HG03108 (cell line): ENCODE results near the gene OR1A2.
"Not testable (repeated sequence)": the region's sequence is repeated elsewhere in the genome, so short reads cannot be mapped to it uniquely, and the experiment has no call there.

Source experiments
- ATAC-seq: cut with Tn5 transposase; IDR thresholded peaks from one replicate; pipeline ENCODE4 v1.9.1; 2021; ENCODE audit warnings: moderate library complexity; ENCODE audit not compliant: unreplicated experiment

OR1A2 gene, protein sequence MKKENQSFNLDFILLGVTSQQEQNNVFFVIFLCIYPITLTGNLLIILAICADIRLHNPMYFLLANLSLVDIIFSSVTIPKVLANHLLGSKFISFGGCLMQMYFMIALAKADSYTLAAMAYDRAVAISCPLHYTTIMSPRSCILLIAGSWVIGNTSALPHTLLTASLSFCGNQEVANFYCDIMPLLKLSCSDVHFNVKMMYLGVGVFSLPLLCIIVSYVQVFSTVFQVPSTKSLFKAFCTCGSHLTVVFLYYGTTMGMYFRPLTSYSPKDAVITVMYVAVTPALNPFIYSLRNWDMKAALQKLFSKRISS

DNA sequence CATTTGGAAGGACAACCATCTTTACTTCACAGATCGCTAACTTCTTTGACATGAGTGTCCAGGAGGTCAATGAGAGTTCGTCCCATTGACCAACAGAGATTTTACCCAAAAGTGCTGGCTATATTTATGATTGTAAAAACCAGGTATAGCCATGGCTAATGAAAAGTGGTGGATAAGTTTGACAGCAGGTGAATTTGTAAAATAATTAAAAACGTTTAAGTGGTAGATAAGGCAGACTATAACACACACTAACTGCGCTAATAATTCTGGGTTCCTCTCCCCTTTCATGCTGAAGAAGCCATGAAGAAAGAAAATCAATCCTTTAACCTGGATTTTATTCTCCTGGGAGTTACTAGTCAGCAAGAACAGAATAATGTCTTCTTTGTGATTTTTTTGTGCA lies at the start of gene OR1A2:
TSS of gene OR1A2 (plus strand) at position 301 of the 400 bp plus-strand sequence. CDS start at position 301, 0 bp downstream.
- no peak for ATAC-seq

DNA sequence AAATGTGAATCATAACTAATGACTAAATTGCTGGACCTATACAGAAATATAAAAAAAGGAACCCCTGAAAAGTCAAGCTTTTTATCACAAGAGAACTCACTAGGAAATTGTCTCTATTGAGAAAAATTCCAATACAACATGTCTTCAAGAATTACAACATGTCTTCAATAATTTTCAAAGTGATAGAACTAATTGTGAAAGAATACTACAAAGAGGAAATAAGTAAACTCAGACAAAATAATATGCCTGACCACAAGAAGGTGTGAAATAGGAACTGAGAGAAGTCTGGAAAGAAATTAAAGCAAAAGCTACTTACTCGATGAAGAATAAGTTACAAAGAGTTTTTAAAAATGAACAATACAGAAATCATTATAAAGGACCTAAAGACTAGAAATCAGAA lies 40.1 kb upstream of the OR1A2 start:
- no peak for ATAC-seq

- ATAC-seq: no peak
Measured at GRCh38 chr17:3167574-3167973, 29.7 kb upstream of the OR1A2 start.

GRCh38 chr17:3189961-3190360 lies 7.4 kb upstream of the OR1A2 start:
- no peak for ATAC-seq

- ATAC-seq: no peak
Measured at GRCh38 chr17:3207367-3207766, 10.0 kb downstream of the OR1A2 start, which contains the start of gene OR1A1. Gene OR1A1, plus strand, starts transcription at chr17:3207667. Its CDS starts 7,954 bp downstream, at chr17:3215621.

- no peak for ATAC-seq
Measured at GRCh38 chr17:3208484-3208883, 11.2 kb downstream of the OR1A2 start.

GRCh38 chr17:3213001-3213400 lies 15.7 kb downstream of the OR1A2 start:
- no peak for ATAC-seq

- ATAC-seq: no peak
Measured at GRCh38 chr17:3213587-3213986, 16.3 kb downstream of the OR1A2 start.

- ATAC-seq: not testable (repeated sequence)
Measured at GRCh38 chr17:3219978-3220377, 22.7 kb downstream of the OR1A2 start.

GRCh38 chr17:3221850-3222249 lies 24.5 kb downstream of the OR1A2 start:
- ATAC-seq: no peak

DNA sequence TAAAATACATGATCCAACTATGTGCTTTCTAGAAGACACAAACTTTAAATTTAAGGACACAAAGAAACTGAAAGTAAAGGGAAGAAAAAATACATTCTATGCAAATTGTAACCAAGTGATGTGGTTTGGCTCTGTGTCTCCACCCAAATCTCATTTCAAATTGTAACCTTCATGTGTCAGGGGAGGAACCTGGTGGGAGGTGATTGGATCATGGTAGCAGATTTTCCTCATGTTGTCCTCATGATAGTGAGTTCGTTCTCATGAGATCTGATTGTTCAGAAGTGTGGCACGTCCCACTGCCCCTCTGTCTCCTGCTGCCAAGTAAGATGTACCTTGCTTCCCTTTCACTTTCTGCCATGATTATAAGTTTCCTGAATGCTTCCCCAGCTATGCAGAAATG lies 25.2 kb downstream of the OR1A2 start:
- no peak for ATAC-seq

GRCh38 chr17:3224721-3225352 lies 27.5 kb downstream of the OR1A2 start:
- not testable (repeated sequence) for ATAC-seq

DNA sequence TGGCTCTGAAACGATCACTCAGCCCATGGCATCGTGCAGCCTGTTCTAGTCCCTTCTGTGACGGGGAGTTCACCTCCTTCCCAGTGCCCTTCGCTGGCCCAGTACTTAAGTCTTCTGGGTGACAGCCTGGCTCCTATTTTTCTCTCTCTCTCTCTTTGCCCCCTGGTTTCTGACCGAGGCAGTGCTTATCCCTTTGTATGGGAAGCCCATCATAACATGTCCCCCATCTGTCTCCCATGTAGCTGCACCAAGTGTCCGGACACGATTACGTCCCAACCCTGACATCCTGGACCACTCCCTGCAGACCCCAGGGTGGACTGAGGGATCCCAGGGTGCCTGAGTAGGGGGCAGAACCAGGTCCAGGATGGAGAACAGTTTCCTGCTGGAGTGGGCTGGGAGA lies 35.0 kb downstream of the OR1A2 start:
- not testable (repeated sequence) for ATAC-seq

DNA sequence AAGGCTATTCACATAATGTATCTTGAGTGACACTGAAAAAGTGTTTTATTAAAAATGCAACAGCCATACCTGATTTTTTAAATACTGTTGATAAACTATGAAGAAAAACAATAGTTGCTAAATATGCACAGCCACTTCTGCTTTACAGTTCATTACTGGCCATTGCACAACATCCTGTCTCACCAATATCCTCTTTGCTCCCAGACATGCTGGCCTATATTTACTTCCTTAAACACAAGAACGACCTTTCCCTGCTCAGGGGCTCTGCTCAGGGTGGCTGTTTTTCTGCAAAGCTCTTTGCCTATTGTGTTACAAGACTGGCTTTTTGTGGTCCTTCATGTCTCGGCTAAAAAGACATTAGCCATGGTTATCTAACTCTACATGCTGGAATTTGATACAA lies 41.4 kb downstream of the OR1A2 start:
- ATAC-seq: not testable (repeated sequence)

DNA sequence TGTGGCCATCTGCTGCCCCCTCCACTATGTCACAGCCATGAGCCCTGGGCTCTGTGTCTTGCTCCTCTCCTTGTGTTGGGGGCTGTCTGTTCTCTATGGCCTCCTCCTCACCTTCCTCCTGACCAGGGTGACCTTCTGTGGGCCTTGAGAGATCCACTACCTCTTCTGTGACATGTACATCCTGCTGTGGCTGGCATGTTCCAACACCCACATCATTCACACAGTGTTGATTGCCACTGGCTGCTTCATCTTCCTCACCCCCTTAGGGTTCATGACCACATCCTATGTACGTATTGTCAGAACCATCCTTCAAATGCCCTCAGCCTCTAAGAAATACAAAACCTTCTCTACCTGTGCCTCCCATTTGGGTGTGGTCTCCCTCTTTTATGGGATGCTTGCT lies 43.7 kb downstream of the OR1A2 start:
- ATAC-seq: not testable (repeated sequence)

- not testable (repeated sequence) for ATAC-seq
Measured at GRCh38 chr17:3244841-3245240, 47.5 kb downstream of the OR1A2 start.
